Measurements from ENCODE around the gene DLGAP4. TPM values are rescaled to one million over a fixed set of nuclear protein-coding genes. Genes with fewer than 3 reads are reported as not detected.

DLGAP4 gene
- total RNA-seq, 2 experiments from 2014 or later: 40.2 to 44.2 TPM

DNA sequence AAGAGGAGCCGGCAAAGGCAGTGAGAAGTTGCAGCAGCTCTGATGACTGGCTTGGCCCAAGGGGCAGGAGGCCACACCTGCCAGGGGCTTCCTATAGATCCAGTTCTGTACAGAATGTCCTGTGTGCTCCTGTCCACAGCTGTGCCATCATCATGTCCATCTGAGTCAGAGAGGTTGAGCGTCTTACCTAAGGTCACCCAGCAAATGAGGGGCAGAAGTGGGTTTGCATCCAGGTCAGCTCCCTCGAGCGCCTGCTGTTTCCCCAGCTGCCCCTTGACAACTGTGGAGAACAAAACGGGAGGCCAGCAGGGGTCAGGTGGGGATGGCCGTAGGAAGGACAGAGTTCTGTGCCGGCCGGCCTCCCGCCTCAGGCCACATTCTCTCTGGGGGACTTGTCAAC lies 47.6 kb downstream of the DLGAP4 start:
- ChIA-PET CTCF (no interaction called here), POLR2A (no interaction called here)
- Mint-ChIP-seq H3K9me3 (no peaks in the 10 kb centered on the region), H3K27ac (no peak overlapping the region), H3K4me1 (no peaks in the 10 kb centered on the region), H3K4me3 (no peak overlapping the region), H3K27me3 (no peaks in the 10 kb centered on the region), H3K36me3 (ENCODE audit: low read depth) (no peaks in the 10 kb centered on the region)
- no peak for DNase-seq

DNA sequence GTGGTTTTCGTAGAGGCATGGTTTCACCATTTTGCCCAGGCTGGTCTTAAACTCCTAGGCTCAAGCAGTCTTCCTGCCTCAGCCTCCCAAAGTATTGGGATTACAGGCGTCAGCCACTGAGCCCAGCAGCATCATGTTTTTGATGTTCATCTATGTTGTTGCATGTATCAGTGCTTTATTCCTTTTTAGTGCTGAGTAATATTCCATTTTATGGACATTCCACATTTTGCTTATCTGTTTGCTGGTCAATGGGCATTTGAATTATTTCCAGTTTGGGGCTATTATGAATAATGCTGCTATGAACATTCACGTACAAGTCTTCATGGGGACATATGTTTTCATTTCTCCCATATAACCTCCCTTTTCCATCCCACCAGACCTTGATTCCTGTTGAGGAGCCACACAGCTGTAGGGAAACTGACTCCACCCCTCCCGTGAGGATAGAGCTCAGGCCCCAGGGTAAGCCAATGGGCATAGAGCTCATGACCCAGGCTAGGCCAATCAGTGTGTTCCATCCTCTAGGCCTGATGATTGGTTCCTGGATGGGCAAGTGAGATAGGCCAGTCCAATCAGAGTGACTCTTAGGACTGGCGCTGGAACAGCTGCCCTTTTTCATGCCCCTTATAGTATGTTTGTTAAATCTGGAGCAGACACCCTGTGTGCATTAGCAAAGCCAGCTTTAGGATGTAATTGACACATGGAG lies 49.5 kb downstream of the DLGAP4 start:
- no peaks in the 10 kb centered on the region for H3K27me3 Mint-ChIP-seq
- ChIA-PET POLR2A (interaction anchor here (1.1 kb wide), 1 partner anchor 9 kb away, joined by 3 read pairs; no protein-coding TSS in a partner anchor), CTCF (interaction anchor here (1.2 kb wide), 1 partner anchor 44 kb away, joined by 3 read pairs; no protein-coding TSS in a partner anchor)
- no peak for DNase-seq
- no peaks in the 10 kb centered on the region for H3K9me3 Mint-ChIP-seq
- no peak overlapping the region for H3K27ac Mint-ChIP-seq
- no peaks in the 10 kb centered on the region for H3K36me3 Mint-ChIP-seq (ENCODE audit: low read depth)
- no peak overlapping the region for H3K4me3 Mint-ChIP-seq
- H3K4me1 Mint-ChIP-seq: no peaks in the 10 kb centered on the region

DNA sequence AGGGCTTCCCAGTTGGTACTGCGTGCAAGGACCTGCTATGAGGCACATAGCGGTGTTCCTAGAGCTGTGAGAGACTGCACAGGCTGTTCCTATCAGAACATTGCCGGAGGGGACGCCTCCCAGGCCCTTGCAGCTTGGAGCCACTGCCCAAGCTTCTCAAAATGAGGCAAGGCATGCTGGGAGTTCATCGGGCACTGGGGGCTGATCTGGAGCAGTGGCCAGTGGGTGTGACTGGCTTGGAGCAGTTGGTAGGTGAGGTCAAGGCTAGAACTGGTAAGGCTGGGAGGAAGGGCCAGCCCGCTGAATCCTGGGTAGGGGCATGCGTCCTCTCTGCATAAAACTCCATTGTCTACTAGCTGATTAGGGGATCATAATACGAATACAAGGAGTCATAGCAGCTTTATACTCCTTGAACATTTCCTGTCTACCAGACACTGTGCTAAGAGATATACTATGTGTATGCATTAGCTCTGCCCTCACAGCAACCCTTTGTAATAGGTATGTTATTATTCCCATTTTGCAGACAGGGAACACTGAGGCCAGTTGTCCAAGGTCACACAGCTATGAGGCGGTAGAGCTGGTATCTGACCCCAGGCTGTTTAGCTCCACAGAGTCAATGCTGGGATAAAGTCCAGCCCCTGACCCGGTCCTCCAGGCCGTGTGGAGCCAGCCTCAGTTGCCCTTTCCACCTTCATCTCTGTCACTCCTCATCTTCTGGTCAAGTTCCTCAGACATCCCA lies 53.7 kb downstream of the DLGAP4 start:
- ChIA-PET CTCF (no interaction called here), POLR2A (no interaction called here)
- H3K9me3 Mint-ChIP-seq: no peaks in the 10 kb centered on the region
- H3K27ac Mint-ChIP-seq: no peak overlapping the region
- H3K4me1 Mint-ChIP-seq: no peaks in the 10 kb centered on the region
- H3K27me3 Mint-ChIP-seq: peaks cover 2% of the 10 kb centered on the region
- no peak for DNase-seq
- no peak overlapping the region for H3K4me3 Mint-ChIP-seq
- H3K36me3 Mint-ChIP-seq (ENCODE audit: low read depth): no peaks in the 10 kb centered on the region

DNA sequence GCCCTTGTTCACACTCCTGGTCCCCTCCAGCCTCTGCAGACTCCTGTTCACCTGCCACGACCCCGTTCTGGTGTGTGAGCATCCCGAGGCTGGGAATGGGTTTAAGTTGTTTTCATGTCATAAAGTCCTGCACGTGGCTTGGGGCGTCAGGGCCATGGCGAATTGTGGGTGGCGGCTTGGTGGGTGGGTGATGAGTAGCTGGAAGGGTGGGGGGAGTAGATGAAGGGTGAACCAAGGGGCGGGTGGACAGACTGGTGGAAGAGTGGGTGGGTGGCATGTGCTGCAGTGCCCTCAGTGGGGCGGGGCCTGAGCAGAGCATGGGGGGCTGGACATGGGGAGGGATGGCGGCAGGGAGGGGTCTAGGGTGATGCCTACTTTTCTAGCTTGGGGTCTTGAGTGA lies 54.3 kb downstream of the DLGAP4 start:
- H3K27ac Mint-ChIP-seq: no peak overlapping the region
- DNase-seq: no peak
- no peak overlapping the region for H3K4me3 Mint-ChIP-seq
- H3K27me3 Mint-ChIP-seq: peaks cover 2% of the 10 kb centered on the region
- no peaks in the 10 kb centered on the region for H3K4me1 Mint-ChIP-seq
- no peaks in the 10 kb centered on the region for H3K36me3 Mint-ChIP-seq (ENCODE audit: low read depth)
- POLR2A ChIA-PET: no interaction called here
- H3K9me3 Mint-ChIP-seq: no peaks in the 10 kb centered on the region
- CTCF ChIA-PET: no interaction called here

DNA sequence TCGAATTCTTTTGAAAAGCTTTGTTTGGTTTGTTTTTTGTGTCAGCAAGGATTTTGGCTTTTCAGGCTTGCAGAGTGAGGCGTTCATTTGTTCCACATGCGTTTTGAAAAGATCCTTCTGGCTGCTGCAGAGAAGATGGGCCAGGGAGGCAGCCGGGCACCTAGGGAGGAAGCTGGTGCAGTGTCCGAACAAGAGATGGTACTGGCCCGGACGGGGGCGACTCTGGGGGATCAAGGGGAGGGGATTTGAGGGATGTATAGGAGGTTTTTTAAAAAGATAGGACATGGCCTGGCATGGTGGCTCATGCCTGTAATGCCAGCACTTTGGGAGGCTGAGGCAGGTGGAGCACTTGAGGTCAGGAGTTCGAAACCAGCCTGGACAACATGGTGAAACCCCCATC lies 55.3 kb downstream of the DLGAP4 start:
- no peak overlapping the region for H3K27ac Mint-ChIP-seq
- no peaks in the 10 kb centered on the region for H3K9me3 Mint-ChIP-seq
- no peak for DNase-seq
- ChIA-PET CTCF (no interaction called here), POLR2A (no interaction called here)
- H3K4me1 Mint-ChIP-seq: no peaks in the 10 kb centered on the region
- no peak overlapping the region for H3K4me3 Mint-ChIP-seq
- peaks cover 2% of the 10 kb centered on the region for H3K27me3 Mint-ChIP-seq
- H3K36me3 Mint-ChIP-seq (ENCODE audit: low read depth): no peaks in the 10 kb centered on the region

DNA sequence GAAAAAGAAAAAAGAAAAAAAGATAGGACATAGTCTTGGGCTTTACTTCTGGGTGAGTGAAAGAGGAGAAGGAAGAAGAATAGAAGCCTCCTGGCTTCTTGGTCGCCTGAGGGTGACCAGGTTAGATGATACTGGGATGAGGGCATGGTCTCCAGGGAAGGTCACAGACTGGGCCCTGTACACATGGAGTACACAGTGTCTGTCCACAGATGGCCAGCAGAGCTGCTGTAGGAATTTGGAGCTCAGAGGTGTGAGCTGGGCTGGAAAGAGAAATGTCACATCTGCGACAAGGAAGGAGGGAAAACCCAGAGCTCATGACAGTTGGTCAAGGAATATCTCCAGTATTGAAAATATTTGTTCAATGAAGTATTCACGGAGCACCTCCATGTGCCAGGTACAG lies 56.1 kb downstream of the DLGAP4 start:
- no peaks in the 10 kb centered on the region for H3K9me3 Mint-ChIP-seq
- H3K36me3 Mint-ChIP-seq (ENCODE audit: low read depth): no peaks in the 10 kb centered on the region
- H3K4me3 Mint-ChIP-seq: no peak overlapping the region
- no peak overlapping the region for H3K27ac Mint-ChIP-seq
- DNase-seq: no peak
- H3K27me3 Mint-ChIP-seq: peaks cover 2% of the 10 kb centered on the region
- POLR2A ChIA-PET: no interaction called here
- H3K4me1 Mint-ChIP-seq: no peaks in the 10 kb centered on the region
- CTCF ChIA-PET: no interaction called here

DNA sequence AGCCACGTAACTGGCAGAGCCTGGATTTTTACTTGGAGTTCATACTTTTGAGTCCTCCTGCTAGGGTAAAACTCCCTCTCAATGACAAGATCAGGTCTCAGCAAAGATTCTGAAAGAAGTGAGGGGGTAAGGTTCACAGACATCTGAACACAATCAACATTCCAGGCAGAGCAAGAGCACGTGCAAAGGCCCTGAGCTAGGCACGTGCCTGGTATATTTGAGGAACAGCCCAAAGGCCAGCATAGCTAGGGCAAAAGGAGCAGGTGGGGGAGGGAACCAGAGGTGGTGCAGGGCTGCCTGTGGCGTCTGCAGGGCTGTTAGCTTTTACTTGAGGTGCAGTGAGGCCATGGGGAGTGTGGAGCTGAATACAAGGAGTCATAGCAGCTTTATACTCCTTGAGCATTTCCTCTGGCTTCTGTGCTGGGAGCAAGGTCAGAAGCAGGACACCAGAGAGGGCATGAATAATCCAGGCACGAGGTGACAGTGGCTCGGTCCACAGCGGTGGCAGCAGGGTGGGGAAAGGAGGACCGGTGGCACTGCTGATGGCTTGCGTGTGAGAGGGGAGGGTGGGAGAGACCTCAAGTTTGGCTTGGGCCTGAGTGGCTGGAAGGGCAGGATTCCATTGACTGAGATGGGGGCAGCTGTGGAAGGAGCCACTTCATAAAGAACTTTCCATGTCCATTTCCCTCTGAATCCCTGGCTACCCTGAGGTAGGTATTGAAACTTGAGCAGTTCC lies 57.0 kb downstream of the DLGAP4 start:
- DNase-seq: no peak
- no peak overlapping the region for H3K4me3 Mint-ChIP-seq
- peaks cover 2% of the 10 kb centered on the region for H3K27me3 Mint-ChIP-seq
- H3K36me3 Mint-ChIP-seq (ENCODE audit: low read depth): no peaks in the 10 kb centered on the region
- H3K4me1 Mint-ChIP-seq: no peaks in the 10 kb centered on the region
- ChIA-PET CTCF (no interaction called here), POLR2A (no interaction called here)
- H3K9me3 Mint-ChIP-seq: no peaks in the 10 kb centered on the region
- H3K27ac Mint-ChIP-seq: no peak overlapping the region

DNA sequence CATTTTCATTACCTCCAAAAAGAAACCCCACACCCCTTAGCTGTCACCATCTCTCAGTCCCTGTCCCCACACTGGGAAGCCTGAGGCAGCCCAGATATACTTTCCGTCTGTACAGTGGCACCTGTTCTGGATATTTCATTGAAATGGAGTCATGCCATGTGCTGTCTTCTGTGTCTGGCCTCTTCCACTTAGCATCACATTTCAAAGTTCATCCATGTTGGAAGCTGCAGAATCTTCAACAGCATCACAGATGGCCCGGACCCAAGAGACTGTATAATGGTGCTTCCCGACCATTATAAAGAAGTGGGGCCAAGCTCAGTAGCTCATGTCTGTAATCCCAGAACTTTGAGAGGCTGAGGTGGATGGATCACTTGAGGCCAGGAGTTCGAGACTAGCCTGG lies 58.4 kb downstream of the DLGAP4 start:
- ChIA-PET POLR2A (interaction anchor here (0.7 kb wide), 1 partner anchor 8 kb away, joined by 3 read pairs; no protein-coding TSS in a partner anchor), CTCF (interaction anchor here (1.2 kb wide), 1 partner anchor 75 kb away, joined by 3 read pairs; no protein-coding TSS in a partner anchor)
- Mint-ChIP-seq H3K36me3 (ENCODE audit: low read depth) (no peaks in the 10 kb centered on the region), H3K27me3 (peaks cover 2% of the 10 kb centered on the region), H3K9me3 (no peaks in the 10 kb centered on the region), H3K4me3 (no peak overlapping the region), H3K27ac (no peak overlapping the region), H3K4me1 (no peaks in the 10 kb centered on the region)
- DNase-seq: no peak

DNA sequence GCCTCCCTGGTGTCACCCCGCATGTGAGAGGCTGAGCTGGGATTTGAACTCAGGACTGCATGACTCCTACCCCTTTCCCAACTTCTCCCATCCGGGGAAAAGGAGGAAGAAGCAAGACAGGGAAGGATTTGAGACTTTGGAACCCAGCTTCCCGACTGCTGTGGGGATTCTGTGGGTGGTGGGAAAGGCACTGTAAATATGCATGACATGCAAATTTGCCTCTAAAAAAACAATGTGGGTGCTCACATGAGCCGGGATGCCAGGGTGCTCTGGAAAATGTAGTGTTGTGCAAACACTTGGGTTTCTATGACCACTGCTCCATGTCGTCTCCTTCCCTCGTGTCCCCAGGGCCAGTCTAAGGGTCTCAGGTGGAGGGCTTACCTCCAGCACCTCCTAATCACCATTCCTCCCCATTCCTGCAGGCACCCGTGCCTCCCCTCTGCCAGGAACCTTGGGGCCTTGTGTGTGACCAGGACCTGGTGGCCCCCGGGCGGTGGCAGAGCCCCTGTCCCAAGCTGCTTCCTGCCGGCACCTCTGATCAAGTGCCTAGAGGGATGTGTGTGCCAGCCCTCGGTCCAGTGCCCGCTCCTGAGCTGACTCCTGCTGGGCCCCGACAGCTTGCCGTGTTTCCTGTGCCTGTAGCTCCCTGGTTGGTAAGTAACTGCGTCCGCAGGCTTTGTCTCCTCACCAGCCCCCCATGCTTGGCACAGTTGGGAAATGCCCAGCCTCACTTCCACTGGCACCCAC lies 60.7 kb downstream of the DLGAP4 start:
- no peaks in the 10 kb centered on the region for H3K9me3 Mint-ChIP-seq
- ChIA-PET POLR2A (no interaction called here), CTCF (no interaction called here)
- H3K4me1 Mint-ChIP-seq: no peaks in the 10 kb centered on the region
- H3K4me3 Mint-ChIP-seq: no peak overlapping the region
- H3K27me3 Mint-ChIP-seq: peaks cover 2% of the 10 kb centered on the region
- H3K36me3 Mint-ChIP-seq (ENCODE audit: low read depth): no peaks in the 10 kb centered on the region
- no peak for DNase-seq
- H3K27ac Mint-ChIP-seq: no peak overlapping the region

DNA sequence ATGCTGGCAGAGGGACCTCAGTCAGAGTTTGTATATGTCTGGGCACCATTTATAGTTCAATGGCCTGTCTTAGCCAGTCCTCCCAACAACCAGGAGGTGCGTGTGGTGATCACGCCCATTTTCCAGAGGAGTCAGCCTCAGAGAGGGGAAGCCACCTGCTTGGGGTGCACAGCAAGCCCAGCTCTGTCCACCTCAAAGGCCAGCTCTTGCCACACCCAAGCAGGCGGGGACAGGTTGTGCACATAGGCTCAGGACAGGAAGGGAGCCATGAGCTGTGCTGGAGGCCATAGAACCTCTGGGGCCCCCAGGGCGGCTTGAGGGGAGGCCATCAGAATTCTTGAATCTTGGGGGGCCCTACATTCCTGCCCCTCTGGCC lies 61.2 kb downstream of the DLGAP4 start:
- no peaks in the 10 kb centered on the region for H3K9me3 Mint-ChIP-seq
- H3K36me3 Mint-ChIP-seq (ENCODE audit: low read depth): no peaks in the 10 kb centered on the region
- no peaks in the 10 kb centered on the region for H3K4me1 Mint-ChIP-seq
- H3K4me3 Mint-ChIP-seq: no peak overlapping the region
- no peak for DNase-seq
- CTCF ChIA-PET: no interaction called here
- POLR2A ChIA-PET: no interaction called here
- H3K27ac Mint-ChIP-seq: no peak overlapping the region
- peaks cover 2% of the 10 kb centered on the region for H3K27me3 Mint-ChIP-seq

DNA sequence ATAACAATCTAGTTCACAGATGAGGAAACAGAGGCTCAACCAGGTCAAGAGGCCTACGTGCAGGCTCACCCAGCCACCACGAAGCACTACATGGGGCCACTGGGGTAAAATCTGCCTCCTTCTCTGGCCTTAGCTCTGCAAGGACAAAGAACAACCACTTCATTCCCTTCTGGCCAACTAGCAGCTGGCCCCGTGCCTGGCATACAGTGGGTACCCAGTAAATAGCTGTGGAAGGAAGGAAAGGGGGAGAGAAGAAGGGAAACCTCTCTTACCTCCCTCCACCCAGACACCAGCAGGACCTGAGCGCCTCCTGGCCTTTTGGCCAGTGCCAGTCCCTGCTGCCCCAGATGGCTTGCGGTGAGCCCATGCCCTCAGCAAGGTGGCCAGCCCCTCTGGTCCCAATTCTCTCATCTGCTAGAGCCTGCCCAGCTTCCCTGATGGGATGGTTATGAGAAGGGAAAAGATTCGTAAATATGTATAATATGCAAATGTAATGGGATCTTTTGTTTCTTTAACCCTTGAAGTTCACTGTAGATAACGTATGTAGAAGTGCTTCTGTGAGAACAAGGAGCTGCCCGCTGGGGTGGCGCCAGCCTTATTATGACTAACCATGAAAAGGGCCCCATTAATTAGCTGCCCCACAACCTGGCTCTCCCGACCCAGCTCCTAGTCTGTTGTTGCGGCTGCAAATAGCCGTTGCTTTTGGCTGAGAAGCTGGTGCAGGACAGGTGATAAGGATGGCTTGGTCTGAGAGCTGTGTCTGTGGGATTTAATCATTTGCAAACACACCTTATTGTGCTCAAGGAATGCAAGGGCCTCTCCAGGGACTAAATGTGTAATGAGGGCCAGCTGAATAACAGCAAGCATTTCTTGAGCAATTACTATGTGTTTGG lies 62.0 kb downstream of the DLGAP4 start:
- DNase-seq: no peak
- Mint-ChIP-seq H3K4me1 (no peaks in the 10 kb centered on the region), H3K27me3 (peaks cover 2% of the 10 kb centered on the region), H3K9me3 (no peaks in the 10 kb centered on the region), H3K4me3 (no peak overlapping the region), H3K27ac (no peak overlapping the region), H3K36me3 (ENCODE audit: low read depth) (no peaks in the 10 kb centered on the region)
- CTCF ChIA-PET: no interaction called here
- POLR2A ChIA-PET: no interaction called here

DNA sequence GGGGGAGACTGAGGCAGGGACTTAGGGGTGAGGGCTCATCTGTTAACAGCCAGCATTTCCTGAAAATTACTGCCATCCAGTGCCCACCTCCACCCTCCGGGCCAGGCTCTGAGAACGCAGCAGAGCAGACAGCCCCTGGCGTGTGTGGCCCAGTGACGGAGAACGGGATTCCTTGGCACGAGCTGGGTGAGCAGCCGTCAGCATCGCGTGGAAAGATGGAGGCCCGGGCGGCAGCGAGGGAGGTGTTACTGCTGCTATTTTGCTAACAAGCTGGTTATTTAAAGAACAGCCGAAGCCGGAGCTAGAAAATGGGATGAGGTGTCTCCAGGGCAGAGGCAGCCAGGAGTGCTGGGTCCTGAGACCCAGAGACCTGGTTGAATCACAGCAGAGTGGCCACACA lies 62.7 kb downstream of the DLGAP4 start:
- Mint-ChIP-seq H3K36me3 (ENCODE audit: low read depth) (no peaks in the 10 kb centered on the region), H3K27ac (no peak overlapping the region), H3K9me3 (no peaks in the 10 kb centered on the region), H3K4me3 (no peak overlapping the region), H3K4me1 (no peaks in the 10 kb centered on the region), H3K27me3 (no peaks in the 10 kb centered on the region)
- CTCF ChIA-PET: no interaction called here
- no peak for DNase-seq
- POLR2A ChIA-PET: no interaction called here

Data from activated CD4-positive, alpha-beta memory T cell treated with anti-CD3 and anti-CD28 coated beads, Interleukin-2, amount 10 ng/mL, durations not matched to agents 7 days and 5 days (primary cell).